GM21423 (cell line): Measurements from ENCODE around the gene NOVA2.
A peak's percentile ranks its signal among the peaks of the same experiment; 100 is the strongest.

ENCODE experiments used
- ATAC-seq: cut with Tn5 transposase; IDR thresholded peaks from one replicate; pipeline ENCODE4 v1.9.1; 2021; ENCODE audit warnings: mild to moderate bottlenecking, moderate library complexity; ENCODE audit not compliant: unreplicated experiment

NOVA2 gene, protein sequence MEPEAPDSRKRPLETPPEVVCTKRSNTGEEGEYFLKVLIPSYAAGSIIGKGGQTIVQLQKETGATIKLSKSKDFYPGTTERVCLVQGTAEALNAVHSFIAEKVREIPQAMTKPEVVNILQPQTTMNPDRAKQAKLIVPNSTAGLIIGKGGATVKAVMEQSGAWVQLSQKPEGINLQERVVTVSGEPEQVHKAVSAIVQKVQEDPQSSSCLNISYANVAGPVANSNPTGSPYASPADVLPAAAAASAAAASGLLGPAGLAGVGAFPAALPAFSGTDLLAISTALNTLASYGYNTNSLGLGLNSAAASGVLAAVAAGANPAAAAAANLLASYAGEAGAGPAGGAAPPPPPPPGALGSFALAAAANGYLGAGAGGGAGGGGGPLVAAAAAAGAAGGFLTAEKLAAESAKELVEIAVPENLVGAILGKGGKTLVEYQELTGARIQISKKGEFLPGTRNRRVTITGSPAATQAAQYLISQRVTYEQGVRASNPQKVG

DNA sequence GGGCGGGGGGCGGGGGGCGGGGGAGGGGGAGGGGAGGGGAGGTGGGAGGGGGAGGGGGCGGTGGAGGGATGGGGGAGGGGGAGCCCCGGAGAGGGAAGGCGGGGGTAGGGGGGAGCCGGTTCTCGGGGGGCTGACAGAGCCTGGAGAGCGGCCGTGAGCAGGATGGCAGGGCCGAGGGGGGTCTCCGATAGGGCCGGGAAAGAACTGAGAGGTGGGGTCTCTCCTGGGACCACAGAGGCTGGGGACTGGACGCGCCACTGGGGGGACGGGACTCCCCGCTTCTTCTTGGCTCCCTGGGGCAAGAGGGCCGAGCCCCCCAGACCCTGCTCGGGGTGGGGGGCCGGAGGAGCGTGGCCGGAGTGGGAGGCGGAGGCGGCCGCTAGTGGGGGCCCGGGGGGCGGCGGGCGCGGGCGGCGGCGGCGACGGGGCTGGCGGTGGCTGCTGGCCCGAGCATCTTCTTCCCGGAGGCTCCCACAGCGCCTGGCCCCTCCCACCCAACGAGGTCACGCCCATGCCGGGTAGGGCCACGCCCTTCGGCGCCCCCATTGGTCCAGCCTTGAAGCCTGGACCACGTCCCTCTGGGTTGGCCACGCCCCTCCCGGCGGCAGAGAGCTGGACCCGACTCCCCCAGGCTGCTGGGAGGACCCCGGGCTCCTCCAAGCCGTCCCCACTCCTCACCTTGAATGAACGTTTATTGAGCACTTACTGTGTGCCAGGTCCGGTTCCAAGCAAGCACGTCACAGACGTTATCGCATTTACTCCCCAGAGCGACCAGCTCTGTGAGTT, at the start of gene NOVA2:
Gene NOVA2 (minus strand): TSS at position 313 of the 786 bp plus-strand sequence. CDS start 514 bp downstream, outside the sequence.
- no peak for ATAC-seq

DNA sequence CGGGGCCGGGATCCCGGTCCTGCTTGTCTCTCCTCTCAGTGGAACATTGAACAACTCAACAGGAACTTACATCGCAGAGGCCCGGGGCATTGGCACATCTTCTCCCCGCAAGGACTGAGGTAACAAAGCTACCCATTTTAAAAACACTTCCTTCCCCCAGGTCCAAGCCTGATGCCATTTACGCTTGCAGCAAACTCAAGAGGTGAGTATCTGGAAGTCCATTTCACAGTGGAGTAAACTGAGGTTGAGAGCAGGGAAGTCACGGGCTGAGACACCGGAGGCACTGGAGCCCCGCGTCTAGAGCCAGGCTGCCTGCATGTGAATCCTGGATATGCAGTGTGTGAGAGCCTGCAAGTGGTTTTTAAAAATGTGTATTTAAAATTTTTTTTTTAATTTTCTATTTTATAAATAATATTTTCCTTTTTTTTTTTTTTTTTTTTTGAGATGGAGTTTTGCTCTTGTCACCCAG, 49.7 kb upstream of the NOVA2 start:
- no peak for ATAC-seq

DNA sequence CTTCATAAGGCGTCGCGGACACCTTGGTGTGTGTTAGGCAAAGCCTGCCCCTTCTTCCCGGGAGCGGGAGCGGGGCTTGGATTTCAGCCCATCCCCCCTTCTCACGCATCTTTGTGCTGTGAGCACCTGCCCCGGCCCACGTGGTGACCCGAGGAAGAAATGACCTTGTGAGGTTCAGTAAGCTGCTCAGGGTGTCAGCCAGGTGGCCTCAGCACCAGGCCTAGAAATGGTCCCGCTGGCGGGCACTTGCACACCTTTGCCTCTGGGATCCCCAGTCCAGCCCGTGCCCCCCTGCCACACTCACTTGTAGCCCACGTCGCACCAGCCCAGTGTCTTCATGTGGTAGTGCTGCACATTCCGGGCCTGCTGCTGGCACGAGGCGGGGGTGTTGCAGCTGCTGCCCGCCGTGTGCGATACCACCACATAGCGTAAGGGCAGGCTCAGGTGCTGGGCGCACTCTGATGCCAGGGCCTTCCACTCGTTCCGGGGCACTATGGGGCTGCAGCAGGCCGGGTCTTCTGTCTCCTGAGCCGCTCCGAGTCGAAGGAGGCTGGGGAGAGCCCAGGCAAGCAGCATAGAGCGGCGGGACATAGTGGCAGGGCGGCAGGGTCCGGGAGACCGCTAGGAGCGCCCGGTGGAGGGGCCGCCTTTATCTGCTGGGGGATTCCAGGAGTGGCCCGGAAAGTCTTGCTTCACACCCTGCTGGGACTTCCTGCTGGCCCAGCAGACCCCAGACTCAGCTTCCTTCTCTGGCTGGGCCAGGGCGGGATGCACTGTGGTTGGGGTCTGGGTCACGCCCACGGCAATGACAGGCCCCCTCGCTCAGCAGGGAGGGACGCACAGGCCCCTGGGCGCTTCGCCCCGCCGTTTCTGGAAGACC, 49.0 kb upstream of the NOVA2 start, which contains the start of gene PGLYRP1:
Gene PGLYRP1 (minus strand): TSS at position 623 of the 880 bp plus-strand sequence. CDS start 32 bp downstream, at position 591.
- no peak for ATAC-seq

DNA sequence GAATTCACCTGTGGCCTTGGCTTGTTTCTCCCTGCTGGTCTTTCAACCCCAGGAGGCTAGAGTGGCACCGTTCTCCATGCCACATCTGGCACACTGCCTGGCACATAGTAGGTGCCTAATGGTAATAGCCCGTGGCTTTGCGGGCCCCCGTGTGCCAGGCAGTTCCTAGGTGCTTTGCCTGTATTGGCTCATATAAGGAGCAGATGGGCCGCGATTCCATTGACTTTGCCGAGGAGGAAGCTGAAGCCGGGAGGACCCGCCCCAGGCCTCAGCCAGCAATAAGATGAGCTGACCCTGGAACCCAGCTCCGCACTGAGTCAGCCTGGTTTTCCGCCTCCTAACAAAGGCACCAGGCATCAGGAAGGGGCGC, 48.4 kb upstream of the NOVA2 start:
- no peak for ATAC-seq

DNA sequence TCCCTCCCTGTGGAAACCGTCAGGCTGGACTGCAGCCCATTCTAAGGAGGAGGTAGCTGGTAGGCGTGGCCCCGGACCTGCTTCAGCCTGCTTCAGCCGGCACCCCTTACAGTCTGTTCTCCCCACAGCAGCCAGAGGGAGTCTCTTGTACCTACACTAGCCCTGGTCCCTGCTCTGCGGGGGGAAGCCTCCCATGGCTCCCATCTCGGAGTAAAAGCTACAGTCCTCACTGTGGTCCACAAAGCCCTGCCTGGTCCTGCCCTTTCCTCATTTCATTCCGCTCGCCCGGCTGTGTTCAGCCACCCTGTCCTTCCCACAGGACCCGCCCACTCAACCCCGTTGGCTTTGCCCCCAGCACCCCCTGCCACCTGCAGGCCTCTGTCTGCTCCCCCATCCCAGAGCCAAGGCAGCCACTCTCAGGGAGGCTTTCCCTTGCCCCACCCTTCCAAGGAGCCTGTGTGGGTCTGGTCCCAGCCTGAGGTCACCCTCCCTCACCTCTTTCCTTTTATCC, 47.9 kb upstream of the NOVA2 start:
- ATAC-seq = no peak

DNA sequence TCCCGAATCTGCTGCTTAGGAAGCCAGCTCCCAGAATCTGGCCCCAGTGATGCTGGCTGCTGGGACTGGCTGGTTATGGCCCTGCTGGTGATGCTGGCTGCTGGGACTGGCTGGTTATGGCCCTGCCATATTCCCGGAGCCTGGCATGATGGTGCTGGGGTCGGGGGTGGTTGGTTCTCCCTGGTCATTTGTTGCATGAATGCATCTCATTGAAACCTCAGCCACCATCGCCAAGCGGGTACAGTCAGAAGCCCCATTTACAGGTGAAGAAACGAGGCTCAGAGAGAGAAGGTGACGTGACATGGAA, 47.1 kb upstream of the NOVA2 start:
- no peak for ATAC-seq

DNA sequence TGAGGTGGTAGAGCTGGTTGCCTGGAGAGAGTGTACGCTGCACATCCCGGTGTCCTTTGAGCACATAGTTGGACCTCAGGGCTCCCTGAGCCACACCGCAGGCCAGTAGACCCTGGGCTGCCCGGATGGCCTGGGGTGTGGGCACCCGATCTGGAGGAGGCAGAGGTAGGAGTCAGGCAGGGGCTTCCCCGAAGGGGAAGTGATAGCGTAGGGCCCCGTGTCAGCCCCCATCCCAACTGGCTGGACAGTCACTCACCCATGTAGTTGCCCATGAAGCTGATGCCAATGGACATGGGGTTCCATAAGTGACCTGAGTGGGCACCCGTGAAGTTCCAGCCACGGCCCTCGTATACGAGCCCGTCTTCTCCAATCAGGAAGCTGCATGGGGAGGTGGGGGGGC, 45.6 kb upstream of the NOVA2 start:
- ATAC-seq = no peak

DNA sequence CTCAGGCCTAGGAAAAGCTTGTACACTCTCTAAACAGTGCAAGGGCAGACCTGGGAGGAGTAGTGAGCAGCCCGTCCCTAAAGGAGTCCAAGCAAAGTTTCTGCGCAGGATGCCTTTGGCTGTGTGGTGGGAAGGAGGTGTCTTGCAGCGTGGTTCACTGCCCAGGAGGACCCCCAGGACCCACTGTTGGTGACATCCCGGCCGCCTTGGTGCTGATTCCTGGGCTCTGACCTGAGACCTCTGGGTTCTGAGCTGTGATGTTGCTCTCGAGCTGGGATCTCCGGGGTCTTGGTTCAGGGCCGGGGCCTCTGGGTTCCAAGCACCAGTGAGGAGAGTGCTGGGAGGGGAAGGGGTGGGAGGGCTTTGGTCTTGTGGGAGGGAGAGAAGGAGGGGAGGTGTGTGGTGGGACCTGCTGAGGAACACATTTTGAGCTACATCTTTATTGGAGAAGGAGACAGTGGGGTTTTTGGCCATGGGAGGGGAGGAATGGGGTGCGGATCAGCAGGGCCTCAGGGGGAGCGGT, 45.1 kb upstream of the NOVA2 start:
- ATAC-seq = no peak

DNA sequence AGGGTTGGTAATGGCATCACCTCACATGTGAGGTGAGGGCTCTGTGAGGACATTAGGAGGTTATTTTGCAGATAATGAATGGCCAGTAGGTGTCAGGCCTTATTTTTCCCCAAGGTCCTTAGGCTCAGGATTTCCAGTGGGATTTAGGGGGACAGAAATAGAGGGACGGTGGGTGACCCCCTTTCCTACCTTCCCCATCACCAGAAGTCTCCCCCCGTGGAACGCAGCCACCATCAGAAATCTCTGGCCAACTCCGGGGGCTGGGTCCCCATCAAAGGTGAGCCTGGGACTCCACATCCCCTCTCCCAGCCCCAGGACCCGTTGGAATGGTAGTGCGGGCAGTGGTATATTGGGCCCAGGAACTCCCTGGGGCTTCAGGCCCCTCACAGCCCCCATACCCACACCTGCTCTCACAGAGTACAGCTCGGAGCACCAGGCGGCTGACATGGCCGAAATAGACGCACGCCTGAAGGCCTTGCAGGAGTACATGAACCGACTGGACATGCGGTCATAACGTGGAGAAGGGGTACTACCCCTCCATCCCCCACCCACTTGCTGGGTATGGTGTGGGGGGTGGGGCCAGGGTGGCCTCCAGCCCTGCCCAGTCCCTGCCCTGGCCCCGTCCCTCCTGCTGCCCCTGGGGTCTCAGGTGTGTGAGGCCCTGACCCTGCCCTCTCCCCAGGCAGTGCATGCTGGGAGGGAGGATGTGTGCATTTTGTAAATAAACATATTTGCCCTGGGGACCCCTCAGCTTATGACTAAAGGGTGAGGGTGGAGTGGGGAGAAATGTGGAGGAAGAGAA, 44.4 kb upstream of the NOVA2 start:
- ATAC-seq = no peak

DNA sequence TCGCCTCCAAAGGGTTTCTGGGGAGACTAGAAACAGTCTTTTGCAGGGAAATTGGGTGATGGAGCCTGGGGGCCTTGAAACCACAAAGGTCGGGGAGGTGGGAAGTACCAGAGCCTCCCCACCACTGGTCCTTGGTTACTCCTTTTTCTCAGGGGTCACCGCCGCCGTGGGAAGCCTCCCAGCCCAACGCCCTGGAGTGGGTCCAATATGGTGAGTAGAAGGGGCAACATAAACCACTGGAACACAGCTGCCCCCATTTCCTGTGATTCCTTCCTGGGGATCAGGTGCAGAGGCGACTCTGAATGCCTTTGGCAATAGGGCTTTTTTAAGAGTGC, 43.4 kb upstream of the NOVA2 start:
- no peak for ATAC-seq

DNA sequence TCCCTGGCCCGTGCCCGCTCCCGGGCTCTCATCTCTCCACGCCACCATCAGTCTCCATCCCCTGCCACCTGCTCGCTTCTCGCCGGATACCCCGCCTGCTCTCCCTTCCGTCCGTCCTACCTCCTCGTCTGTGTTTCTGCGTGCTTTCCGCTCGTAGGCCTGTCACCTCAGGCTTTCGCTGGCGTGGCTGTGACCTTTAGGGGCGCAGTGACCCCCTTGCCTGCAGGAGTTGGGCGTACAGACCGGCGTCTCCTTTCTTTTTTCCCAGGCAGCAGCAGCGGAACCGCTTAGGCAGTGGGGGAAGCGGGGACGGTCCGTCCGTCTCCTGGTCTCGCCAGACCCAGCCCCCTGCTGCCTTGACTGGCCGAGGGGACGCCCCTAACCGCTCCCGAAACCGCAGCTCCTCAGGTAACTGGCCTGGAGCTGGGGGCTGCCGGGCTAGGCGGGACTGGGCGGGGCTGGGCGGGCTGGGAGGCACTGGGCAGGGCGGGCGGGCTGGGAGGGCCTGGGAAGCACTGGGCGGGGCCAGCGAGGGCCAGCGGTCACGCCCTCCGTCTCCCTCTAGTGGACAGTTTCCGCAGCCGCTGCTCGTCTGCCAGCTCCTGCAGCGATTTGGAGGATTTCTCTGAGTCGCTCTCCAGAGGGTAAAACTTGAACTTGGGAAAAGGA, 42.9 kb upstream of the NOVA2 start:
- peak; percentile 58 for ATAC-seq

DNA sequence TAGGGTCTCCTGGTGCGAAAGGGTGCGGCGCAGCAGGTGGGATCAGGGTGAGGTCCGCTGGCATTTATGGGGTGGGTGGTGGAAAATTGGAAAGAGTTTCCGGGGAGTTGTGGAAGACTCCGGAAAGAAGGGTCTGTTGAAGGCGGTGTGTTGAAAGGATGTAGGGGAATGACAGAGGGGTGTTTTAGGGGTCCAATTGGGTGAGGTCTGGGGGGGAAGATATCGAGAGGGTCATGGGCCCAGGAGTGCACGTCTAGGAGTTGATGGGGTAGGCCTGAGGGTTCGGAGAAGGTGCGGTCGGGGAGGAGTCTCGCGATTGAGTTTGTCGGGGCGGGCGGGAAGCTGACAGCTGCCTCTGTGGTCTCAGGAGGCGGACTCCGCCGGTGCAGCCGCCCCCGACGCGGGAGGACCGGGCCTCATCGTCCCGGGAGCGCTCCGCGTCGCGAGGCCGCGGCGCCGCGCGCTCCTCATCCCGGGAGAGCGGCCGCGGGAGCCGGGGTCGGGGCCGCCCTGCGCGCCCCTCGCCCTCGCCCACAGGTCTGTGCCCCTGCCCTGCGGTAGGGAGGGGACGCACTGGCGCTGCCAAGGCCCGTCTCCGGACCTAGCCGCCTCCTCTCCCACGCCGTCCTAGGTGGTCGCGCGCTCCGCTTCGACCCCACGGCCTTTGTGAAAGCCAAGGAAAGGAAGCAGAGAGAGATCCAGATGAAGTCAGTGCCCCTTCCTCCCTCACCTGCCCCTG, 42.2 kb upstream of the NOVA2 start:
- ATAC-seq = no peak

DNA sequence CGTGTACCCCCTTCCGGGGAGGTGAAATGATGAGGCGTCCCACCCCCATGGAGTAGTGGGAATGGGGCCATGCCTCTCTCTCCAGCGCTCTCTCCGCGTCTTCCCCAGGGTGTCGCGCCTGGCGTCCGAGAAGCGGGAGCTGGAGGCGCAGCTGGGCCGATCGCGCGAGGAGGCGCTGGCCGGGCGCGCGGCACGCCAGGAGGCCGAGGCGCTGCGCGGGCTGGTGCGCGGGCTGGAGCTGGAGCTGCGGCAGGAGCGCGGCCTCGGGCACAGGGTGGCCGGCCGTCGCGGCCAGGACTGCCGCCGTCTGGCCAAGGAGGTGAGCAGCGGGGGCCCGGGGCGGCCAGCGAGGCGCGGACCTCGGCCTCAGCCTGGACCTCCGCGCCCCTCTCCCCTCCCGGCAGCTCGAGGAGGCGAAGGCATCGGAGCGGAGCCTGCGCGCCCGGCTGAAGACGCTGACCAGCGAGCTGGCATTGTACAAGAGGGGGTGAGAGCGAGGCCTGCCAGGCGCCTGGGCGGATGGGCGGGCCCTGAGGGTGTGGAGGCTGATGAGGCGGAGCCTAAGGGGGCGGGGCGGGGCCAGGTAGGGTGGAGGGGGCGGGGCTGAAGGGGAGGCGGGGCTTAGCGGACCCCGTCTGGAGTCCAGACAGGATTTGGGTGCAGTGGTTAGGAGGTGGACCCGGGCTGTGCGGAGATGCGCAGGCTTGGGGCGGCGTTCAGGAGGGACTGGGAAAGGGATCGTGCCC, 41.4 kb upstream of the NOVA2 start:
- no peak for ATAC-seq

DNA sequence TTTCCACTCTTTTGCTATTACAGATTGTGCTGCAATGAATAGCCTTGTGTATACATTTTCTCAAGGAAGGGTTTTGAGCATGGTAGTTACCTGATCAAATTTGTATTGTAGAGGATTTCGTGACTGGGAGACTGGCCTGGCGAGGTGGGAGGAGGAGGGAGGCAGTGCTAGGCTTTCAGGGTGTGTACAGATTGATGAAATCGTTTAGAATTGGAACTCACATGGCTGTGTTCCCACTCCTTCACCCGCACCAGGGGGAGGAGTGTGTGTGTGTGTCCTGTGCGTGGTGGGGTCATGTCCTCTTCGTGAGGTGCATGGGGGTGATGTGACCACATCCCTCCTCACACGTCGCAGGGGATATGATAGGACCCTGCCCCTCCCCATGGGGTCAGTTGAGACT, 40.9 kb upstream of the NOVA2 start:
- ATAC-seq = no peak

DNA sequence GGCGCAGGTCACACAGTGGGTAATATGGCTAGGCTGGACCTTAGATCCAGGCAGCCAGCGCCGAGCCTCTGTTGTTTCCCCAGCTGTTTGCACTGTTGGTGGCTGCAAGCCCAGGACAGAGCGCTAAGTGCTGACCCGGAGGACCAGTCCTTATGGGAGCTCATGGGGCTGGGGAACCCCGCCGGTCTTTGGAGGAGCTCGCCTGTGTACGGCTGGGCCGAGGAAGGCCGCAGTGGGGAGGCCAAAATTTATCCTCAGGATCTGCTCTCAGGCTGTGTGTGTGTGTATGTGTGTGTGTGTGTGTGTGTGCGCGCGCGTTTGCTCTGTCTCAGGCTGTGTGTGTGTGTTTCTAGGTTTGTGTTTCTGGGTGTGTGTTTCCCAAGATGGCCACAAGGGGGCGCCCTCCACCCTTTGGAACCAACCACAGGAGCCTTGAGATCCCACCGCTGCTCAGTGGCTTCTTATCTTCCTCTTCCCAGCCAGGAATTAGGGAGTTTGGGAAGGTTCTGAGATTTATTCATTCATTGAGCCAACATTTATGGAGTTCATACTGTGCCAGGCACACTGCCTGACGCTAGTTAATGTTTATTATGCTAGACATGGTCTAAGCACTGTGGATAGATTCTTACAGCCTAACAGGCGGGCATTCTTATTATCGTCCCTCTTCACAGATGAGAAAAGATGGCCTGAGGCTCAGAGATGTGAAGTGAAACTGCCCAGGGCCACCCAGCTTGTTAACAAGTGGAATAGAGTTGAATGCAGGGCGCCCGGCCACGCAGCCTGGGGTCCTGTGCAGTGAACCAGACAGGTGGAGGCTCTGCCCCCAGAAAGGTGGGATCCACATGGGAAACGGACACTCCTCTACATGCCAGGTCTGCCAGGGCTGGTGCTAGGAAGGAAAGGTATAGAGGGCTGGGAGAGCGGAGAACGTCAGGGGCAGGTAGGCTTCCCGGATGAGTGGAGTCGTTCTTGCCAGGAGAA, 36.2 kb upstream of the NOVA2 start:
- no peak for ATAC-seq

DNA sequence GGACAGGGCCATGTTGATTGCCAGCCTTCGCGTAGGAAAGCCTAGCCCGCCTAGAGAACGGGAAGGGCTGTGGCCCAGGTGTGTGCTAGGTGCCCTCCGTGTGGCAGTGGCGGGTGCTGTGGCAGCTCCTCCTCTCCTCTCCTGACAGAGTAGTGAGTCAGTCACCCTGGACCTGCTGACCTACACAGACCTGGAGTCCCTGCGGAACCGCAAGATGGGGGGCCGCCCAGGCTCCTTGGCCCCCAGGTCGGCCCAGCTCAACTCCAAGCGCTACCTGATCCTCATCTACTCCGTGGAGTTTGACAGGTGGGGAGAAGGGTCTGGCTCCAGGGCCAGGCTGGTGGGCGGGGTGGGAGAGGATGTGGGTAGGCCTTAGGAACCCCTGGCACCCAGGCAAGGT, 32.7 kb upstream of the NOVA2 start:
- ATAC-seq = no peak
